HepG2 (cell line): ENCODE results near the gene ALG3. TPM values are rescaled to one million over a fixed set of nuclear protein-coding genes. Genes with fewer than 3 reads are reported as not detected.

ENCODE experiments used
- ATAC-seq: fragments of 200-7000 bp; cut with Tn5 transposase; 3 replicates; pipeline ENCODE4 v1.9.1; 2020; ENCODE audit warnings: mild to moderate bottlenecking, moderate library complexity
- BruUV-seq: library from RNA; stranded (reverse); fragments of 400-500 nt; replicated peaks from 2 replicates; lab custom pipeline; 2021; lab: Mats Ljungman, UMichigan
- CTCF ChIA-PET: fragments of 300-600 bp; formaldehyde crosslinking; extraction: SDS; loops from one replicate; lab custom pipeline; 2021; ENCODE audit warnings: low total read pairs, inconsistent platforms, low intra/inter-chr PET ratio; lab: Yijun Ruan, JAX
- POLR2A ChIA-PET: fragments of 350-600 bp; sonication (Branson Sonifier 250); formaldehyde crosslinking; loops from one replicate; lab custom pipeline; 2020; ENCODE audit warnings: antibody characterized with exemption, inconsistent platforms; lab: Yijun Ruan, JAX
- DNase-seq: peaks from one replicate; pipeline ENCODE4 v3.0.0-alpha.2; 2015; ENCODE audit warnings: low spot score
- FAIRE-seq: peaks from 3 replicates; lab custom pipeline; 2011; peaks lifted over from hg19 to GRCh38; lab: Jason Lieb, UNC
- H2AFZ ChIP-seq: one replicate; pipeline ENCODE4 v1.6.1; 2011; ENCODE audit warnings: low read length, inconsistent platforms
- H3K27ac ChIP-seq: fragments of 300-600 bp; 3 replicates; pipeline ENCODE4 v1.8.0; 2011; ENCODE audit warnings: mixed run types, mild to moderate bottlenecking, mixed read lengths, low read length, inconsistent platforms; ENCODE audit not compliant: insufficient read depth; ENCODE audit errors: extremely low read length
- H3K27me3 ChIP-seq, 2 experiments: fragments of 200-600 bp in 1 of 2; 2 replicates in 1 of 2; 3 replicates in 1 of 2; pipeline versions ENCODE4 v1.6.0 to v1.8.0; 2011; ENCODE audit warnings: low read length in 2 of 2, mild to moderate bottlenecking in 2 of 2, moderate library complexity in 2 of 2, inconsistent platforms in 1 of 2; ENCODE audit not compliant: insufficient read depth in 2 of 2, control insufficient read depth in 1 of 2
- H3K36me3 ChIP-seq, 2 experiments: fragments of 200-600 bp in 1 of 2; replicated peaks in 1 of 2; 2 replicates in 1 of 2; 3 replicates in 1 of 2; pipeline versions ENCODE4 v1.5.1 to v1.8.0; 2011; ENCODE audit warnings: low read length in 2 of 2, inconsistent platforms in 1 of 2; ENCODE audit not compliant: insufficient read depth in 2 of 2, control insufficient read depth in 1 of 2
- H3K4me1 ChIP-seq: 2 replicates; pipeline ENCODE4 v1.5.1; 2012; ENCODE audit warnings: low read length, inconsistent platforms; ENCODE audit not compliant: insufficient read depth
- H3K4me2 ChIP-seq: 2 replicates; pipeline ENCODE4 v1.6.0; 2011; ENCODE audit warnings: low read depth, low read length, inconsistent platforms
- H3K4me3 ChIP-seq, 3 experiments: fragments of 200-600 bp in 1 of 3; sonication (generic), shearing (Covaris generic) in 1 of 3; replicated peaks in 1 of 3; 2 replicates each; pipeline ENCODE4 v1.5.1; 2011 to 2016; ENCODE audit warnings: low read length in 3 of 3, inconsistent platforms in 2 of 3, low read depth in 2 of 3, mild to moderate bottlenecking in 2 of 3, control low read depth in 1 of 3, mixed read lengths in 1 of 3; ENCODE audit not compliant: insufficient read depth in 1 of 3
- H3K79me2 ChIP-seq: one replicate; pipeline ENCODE4 v1.6.1; 2011; ENCODE audit warnings: low read length, inconsistent platforms; ENCODE audit not compliant: insufficient read depth
- H3K9ac ChIP-seq: 2 replicates; pipeline ENCODE4 v1.6.0; 2011; ENCODE audit warnings: mild to moderate bottlenecking, low read depth, low read length, inconsistent platforms; ENCODE audit not compliant: insufficient read depth
- H3K9me3 ChIP-seq: 2 replicates; pipeline ENCODE4 v1.5.1; 2012; ENCODE audit warnings: mild to moderate bottlenecking, low read length
- H4K20me1 ChIP-seq: 2 replicates; pipeline ENCODE4 v1.6.0; 2011; ENCODE audit warnings: inconsistent platforms, mild to moderate bottlenecking, low read length, moderate library complexity; ENCODE audit not compliant: insufficient read depth
- ATM ChIP-seq: fragments of 450-650 bp; IDR thresholded peaks from 2 replicates; pipeline ENCODE4 v1.7.1; 2017; ENCODE audit warnings: mild to moderate bottlenecking, borderline replicate concordance
- CENPBD1 ChIP-seq: sonication (generic); formaldehyde crosslinking; IDR thresholded peaks from 2 replicates; pipeline ENCODE4 v1.8.0; 2022; ENCODE audit warnings: missing genetic modification reagents, low read depth, mild to moderate bottlenecking, borderline replicate concordance
- GATAD1 ChIP-seq: IDR thresholded peaks from 2 replicates; pipeline ENCODE4 v1.6.1; 2016; ENCODE audit warnings: missing genetic modification reagents, missing compliant biosample characterization
- HNRNPK ChIP-seq: fragments of 200-400 bp; formaldehyde crosslinking; IDR thresholded peaks from 2 replicates; pipeline ENCODE4 v1.6.1; 2018; ENCODE audit warnings: low read length, low read depth, moderate library complexity, mild to moderate bottlenecking; ENCODE audit not compliant: poor library complexity, severe bottlenecking
- KLF11 ChIP-seq: IDR thresholded peaks from 2 replicates; pipeline ENCODE4 v1.6.1; 2016; ENCODE audit warnings: missing compliant biosample characterization
- NR0B2 ChIP-seq: sonication (generic); formaldehyde crosslinking; IDR thresholded peaks from 2 replicates; pipeline ENCODE4 v1.4.0; 2020; ENCODE audit warnings: mild to moderate bottlenecking, missing genetic modification reagents
- SRSF4 ChIP-seq: fragments of 200-400 bp; formaldehyde crosslinking; IDR thresholded peaks from one replicate; pipeline ENCODE4 v1.6.1; 2018; ENCODE audit warnings: mild to moderate bottlenecking, low read depth, low read length, moderate library complexity; ENCODE audit not compliant: poor library complexity, severe bottlenecking
- TBP ChIP-seq: sonication (generic); formaldehyde crosslinking; IDR thresholded peaks from 2 replicates; pipeline ENCODE4 v1.5.0; 2020; ENCODE audit warnings: missing genetic modification reagents
- TCF7L2 ChIP-seq: IDR thresholded peaks from 2 replicates; pipeline ENCODE4 v1.6.1; 2011; ENCODE audit warnings: mild to moderate bottlenecking, low read depth, low read length, moderate library complexity
- ZBTB1 ChIP-seq: sonication (generic); formaldehyde crosslinking; IDR thresholded peaks from 2 replicates; pipeline ENCODE4 v1.4.0; 2020; ENCODE audit warnings: missing genetic modification reagents, borderline replicate concordance
- ZBTB26 ChIP-seq: IDR thresholded peaks from 2 replicates; pipeline ENCODE4 v1.6.1; 2016; ENCODE audit warnings: missing compliant biosample characterization, missing genetic modification reagents, borderline replicate concordance
- ZBTB8A ChIP-seq: sonication (generic); formaldehyde crosslinking; IDR thresholded peaks from 2 replicates; pipeline ENCODE4 v1.4.0; 2020; ENCODE audit warnings: mild to moderate bottlenecking, low read depth, missing genetic modification reagents, borderline replicate concordance
- ZMYM4 ChIP-seq: sonication (generic); formaldehyde crosslinking; IDR thresholded peaks from 2 replicates; pipeline ENCODE4 v1.8.1; 2023; ENCODE audit warnings: mild to moderate bottlenecking, missing genetic modification reagents
- ZNF180 ChIP-seq: sonication (generic); formaldehyde crosslinking; IDR thresholded peaks from 2 replicates; pipeline ENCODE4 v1.4.0; 2020; ENCODE audit warnings: low read depth, missing genetic modification reagents, borderline replicate concordance
- ZNF550 ChIP-seq: sonication (generic); formaldehyde crosslinking; IDR thresholded peaks from 2 replicates; pipeline ENCODE4 v1.4.0; 2020; ENCODE audit warnings: mild to moderate bottlenecking, missing genetic modification reagents, borderline replicate concordance
- WGBS: methylation state at CpG from one replicate; pipeline ENCODE4 v1.1.6; 2017; ENCODE audit warnings: low lambda C conversion rate; 5-methylcytosine and 5-hydroxymethylcytosine counted together
- in situ Hi-C: cut with HindIII; loops from 2 replicates; pipeline ENCODE4 v1.10.0; 2017; ENCODE audit warnings: low pct_unique_long_range_greater_than_20kb; ENCODE audit not compliant: extremely low pct_ligation_motif_present
- intact Hi-C: fragments of 100-400 bp; cut with micrococcal nuclease; formaldehyde crosslinking; loops from one replicate; pipeline ENCODE4 v1.10.0; 2022; ENCODE audit not compliant: unreplicated experiment
- polyA plus RNA-seq, 8 experiments: library from polyadenylated mRNA; depleted of rRNA in 3 of 8; stranded (reverse) in 7 of 8; unstranded in 1 of 8; fragments of >200 nt; fragmentation: Illumina TruSeq in 4 of 8; extraction: Trizol in 4 of 8; gene quantifications; 2 replicates each; pipeline versions ENCODE4 v1.2.1 to v1.2.3, GENCODE V29; 2011 to 2016; ENCODE audit warnings: low read depth in 4 of 8, missing spikeins in 1 of 8, mixed read lengths in 1 of 8; ENCODE audit not compliant: insufficient read depth in 1 of 8
- total RNA-seq, 5 experiments: library from RNA; depleted of rRNA; stranded (reverse); fragments of >200 nt; fragmentation: Illumina TruSeq; extraction: Trizol; gene quantifications; 2 replicates each; pipeline ENCODE4 v1.2.3, GENCODE V29; 2016; ENCODE audit warnings: low read depth in 1 of 5

ALG3 gene
- total and polyA plus RNA-seq, 2 of the 13 experiments (the other 11 are each of a cell fraction or from before 2014, with no cell fraction given) = 46.6 to 57.1 TPM

GRCh38 chr3:184233127-184233843 lies 15.5 kb downstream of the ALG3 start:
- H3K36me3 ChIP-seq = no peaks in the 10 kb centered on the region
- H3K9ac ChIP-seq = no peak overlapping the region
- H3K79me2 ChIP-seq = no peaks in the 10 kb centered on the region
- peaks cover 17 to 79% of the 10 kb centered on the region in 2 experiments; a peak in 4 of 5 replicates for H3K27me3 ChIP-seq
- ATAC-seq (no peak), FAIRE-seq (no peak)
- CTCF ChIA-PET = no interaction called here
- 50% methylated on average over 10 of the region's 23 CpGs for WGBS
- BruUV-seq = no TSS peak
- peaks cover 11% of the 10 kb centered on the region; the same call in 1 of the 2 replicates for H3K4me1 ChIP-seq
- TF ChIP-seq TCF7L2 (no peak), ZNF550 (CRISPR knock-in tag) (no peak), GATAD1 (CRISPR knock-in tag) (no peak)
- TF ChIP-seq, all 625 proteins: peak for 0
- in situ Hi-C loops = loop anchor here (5.0 kb wide), 1 partner anchor 336 kb away; no protein-coding TSS in a partner anchor
- Histone ChIP-seq H3K4me3 (no peak overlapping the region), H3K27ac (no peak overlapping the region), H4K20me1 (peaks cover 3% of the 10 kb centered on the region; the same call in 1 of the 2 replicates), H2AFZ (no peak overlapping the region), H3K9me3 (no peaks in the 10 kb centered on the region), H3K4me2 (no peak overlapping the region)
- DNase-seq = no peak
- POLR2A ChIA-PET = interaction anchor here (1.9 kb wide), 1 partner anchor 9 kb away, joined by 6 read pairs; no protein-coding TSS in a partner anchor
- intact Hi-C loops = no loop called here

GRCh38 chr3:184231671-184232070 lies 17.1 kb downstream of the ALG3 start:
- Histone ChIP-seq H3K79me2 (no peaks in the 10 kb centered on the region), H3K4me2 (no peak overlapping the region), H3K9ac (no peak overlapping the region), H4K20me1 (peaks cover 5% of the 10 kb centered on the region; the same call in 1 of the 2 replicates), H3K9me3 (no peaks in the 10 kb centered on the region), H3K4me3 (no peak overlapping the region), H3K4me1 (peaks cover 11% of the 10 kb centered on the region; the same call in 1 of the 2 replicates), H2AFZ (no peak overlapping the region), H3K27ac (no peak overlapping the region), H3K27me3 (peaks cover 17 to 78% of the 10 kb centered on the region in 2 experiments; a peak in 4 of 5 replicates), H3K36me3 (no peaks in the 10 kb centered on the region)
- in situ Hi-C loops = loop anchor here (5.0 kb wide), 1 partner anchor 334 kb away; no protein-coding TSS in a partner anchor
- 16% methylated on average over 3 of the region's 3 CpGs for WGBS
- POLR2A ChIA-PET = interaction anchor here (1.9 kb wide), 1 partner anchor 11 kb away, joined by 6 read pairs; no protein-coding TSS in a partner anchor
- FAIRE-seq (no peak), ATAC-seq (no peak), DNase-seq (no peak)
- CTCF ChIA-PET = no interaction called here
- no TSS peak for BruUV-seq
- intact Hi-C loops = no loop called here
- TF ChIP-seq NR0B2 (CRISPR knock-in tag) (no peak), ZBTB1 (no peak), SRSF4 (no peak), ATM (no peak), ZMYM4 (CRISPR knock-in tag) (no peak), KLF11 (CRISPR knock-in tag) (no peak), ZNF180 (no peak), CENPBD1 (CRISPR knock-in tag) (no peak), ZBTB26 (no peak), ZBTB8A (no peak), TBP (CRISPR knock-in tag) (no peak), HNRNPK (no peak)
